HG03439 (cell line): ENCODE results near the gene ITSN1.
"Not testable (repeated sequence)": the region's sequence is repeated elsewhere in the genome, so short reads cannot be mapped to it uniquely, and the experiment has no call there.

Experiments
- ATAC-seq: cut with Tn5 transposase; IDR thresholded peaks from one replicate; pipeline ENCODE4 v1.9.1; 2021; ENCODE audit warnings: mild to moderate bottlenecking, moderate library complexity; ENCODE audit not compliant: unreplicated experiment

The ITSN1 gene

GRCh38 chr21:33915368-33916199, 273.3 kb downstream of the ITSN1 start, which contains the start of gene ATP5PO:
Gene ATP5PO (minus strand): TSS chr21:33915804. CDS start chr21:33915763, 41 bp downstream.
- peak; percentile 98 for ATAC-seq

GRCh38 chr21:33916200-33916567, 273.9 kb downstream of the ITSN1 start:
- no peak for ATAC-seq

DNA sequence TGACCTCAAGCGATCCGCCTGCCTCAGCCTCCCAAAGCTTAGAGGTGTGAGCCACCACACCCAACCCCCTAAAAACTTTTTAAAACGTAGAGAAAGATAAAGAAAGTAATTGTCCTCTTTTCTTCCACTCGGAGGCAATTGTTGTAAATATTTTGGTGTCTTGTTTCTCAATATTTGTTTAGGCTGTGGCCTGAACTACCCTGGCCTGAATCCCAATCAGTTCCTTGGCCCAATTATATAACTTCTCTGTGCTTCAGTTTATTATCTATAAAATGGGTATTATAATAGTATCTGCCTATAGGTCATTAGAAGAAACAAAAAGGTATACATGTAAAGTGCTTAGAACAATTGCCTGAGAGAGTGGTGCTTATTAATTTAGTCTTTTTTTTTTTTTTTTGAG, 275.1 kb downstream of the ITSN1 start:
- no peak for ATAC-seq

GRCh38 chr21:33924079-33924765, 281.9 kb downstream of the ITSN1 start:
- ATAC-seq = peak; percentile 81

- no peak for ATAC-seq
Observed at GRCh38 chr21:33924766-33925100, 282.4 kb downstream of the ITSN1 start.

- ATAC-seq = not testable (repeated sequence)
Observed at GRCh38 chr21:33926248-33926647, 283.9 kb downstream of the ITSN1 start.

- not testable (repeated sequence) for ATAC-seq
Observed at GRCh38 chr21:33931052-33931798, 288.9 kb downstream of the ITSN1 start.

DNA sequence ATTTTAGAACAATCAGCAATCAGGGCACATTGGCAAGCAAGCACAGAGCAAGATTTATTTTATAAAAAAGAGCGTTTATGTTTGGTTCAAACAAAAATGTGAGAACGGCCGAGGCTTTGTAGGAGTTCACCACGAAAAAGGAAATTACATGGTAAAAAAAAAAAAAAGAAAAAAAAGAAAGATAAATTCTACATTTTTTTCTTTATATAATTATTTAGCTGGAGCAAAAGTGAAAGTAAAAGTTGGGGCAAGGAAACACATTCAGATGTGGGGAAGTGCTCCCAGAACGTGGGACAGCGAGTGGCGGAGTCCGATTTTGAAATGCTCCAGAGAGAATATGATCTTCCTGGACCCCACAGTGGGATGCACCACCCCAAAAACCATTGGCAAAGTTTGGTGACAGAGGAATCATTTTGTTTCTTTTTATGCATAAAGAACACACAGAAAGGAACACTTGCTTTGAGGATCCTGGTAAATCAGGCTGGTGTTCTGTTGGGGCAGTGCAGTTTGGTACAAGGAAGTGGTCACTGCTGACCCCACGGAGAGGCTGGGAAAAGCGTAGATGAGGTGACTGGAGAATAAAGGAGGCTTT, 289.6 kb downstream of the ITSN1 start:
- ATAC-seq = no peak

DNA sequence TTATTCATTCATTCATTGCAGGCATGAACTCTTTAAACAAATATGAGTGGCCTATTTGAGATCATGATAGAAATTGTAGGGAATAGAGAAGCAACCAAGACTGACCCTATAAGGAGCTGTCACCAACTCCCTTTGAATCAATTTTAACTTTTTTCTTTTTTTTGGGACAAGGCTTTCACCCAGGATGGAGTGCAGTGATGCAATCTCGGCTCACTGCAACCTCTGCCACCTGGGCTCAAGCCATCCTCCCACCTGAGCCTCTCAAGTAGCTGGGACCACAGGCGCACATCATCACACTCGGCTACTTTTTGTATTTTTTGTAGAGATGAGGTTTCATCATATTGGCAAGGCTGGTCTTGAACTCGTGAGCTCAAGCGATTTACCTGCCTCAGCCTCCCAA, 290.4 kb downstream of the ITSN1 start:
- ATAC-seq = no peak

GRCh38 chr21:33936301-33937038, 294.2 kb downstream of the ITSN1 start:
- no peak for ATAC-seq

DNA sequence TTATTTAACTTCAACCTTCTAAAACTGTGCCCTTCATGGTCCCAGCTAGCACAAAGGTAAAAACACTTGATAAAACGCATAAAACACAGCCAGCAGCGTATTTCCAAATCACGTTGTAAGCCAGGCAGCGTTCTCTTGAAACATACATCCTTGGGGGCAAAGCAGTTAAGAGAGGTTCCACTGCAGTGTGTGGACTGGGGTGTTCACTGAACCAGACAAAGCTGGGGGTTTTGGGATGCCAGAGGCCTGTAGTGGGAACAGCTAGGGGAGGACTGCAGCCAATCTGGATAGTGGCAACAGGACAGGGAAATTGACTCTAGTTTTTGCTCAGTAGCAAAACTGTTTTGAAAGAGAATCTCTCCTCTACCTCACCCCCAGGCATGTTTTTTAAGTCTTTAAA, 294.8 kb downstream of the ITSN1 start:
- no peak for ATAC-seq

DNA sequence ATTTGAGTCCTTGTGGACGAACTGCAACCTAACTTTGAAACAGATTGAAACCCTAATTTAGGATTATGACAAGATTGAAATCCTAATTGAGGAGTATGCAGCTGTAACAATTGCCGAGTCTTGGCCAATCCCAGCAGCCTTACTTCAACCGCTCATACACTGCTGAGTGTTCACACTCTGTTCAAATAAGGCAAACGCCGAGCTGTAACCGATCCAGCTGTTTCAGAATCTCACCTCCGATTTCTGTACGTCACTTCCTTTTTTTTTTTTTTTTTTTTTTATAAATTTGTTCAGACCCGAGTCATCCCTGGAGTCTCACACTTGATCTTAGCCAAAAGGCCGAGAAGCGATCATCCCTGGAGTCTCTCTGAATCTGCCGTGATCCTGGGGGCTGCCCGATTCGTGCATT, 295.6 kb downstream of the ITSN1 start:
- no peak for ATAC-seq

- ATAC-seq = no peak
Observed at GRCh38 chr21:33938381-33938780, 296.1 kb downstream of the ITSN1 start.

DNA sequence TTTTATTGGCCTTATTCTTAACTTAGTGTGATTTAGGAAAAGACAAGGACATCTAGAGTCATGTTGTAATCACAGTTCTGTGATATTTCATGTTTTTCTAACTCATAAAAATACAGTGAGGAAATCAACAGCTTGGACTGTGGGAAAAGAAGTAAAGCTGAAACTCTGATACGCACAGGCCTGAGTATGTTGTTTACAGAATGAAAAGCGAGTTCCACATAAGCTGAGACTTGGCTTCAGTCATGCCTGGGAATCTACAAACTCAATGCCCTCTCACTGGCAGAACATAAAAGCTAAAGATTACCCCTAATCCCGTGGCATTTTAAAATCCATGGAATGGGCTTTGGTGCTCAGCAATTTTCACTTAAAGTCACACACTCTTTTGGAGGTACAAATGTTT, 296.9 kb downstream of the ITSN1 start:
- no peak for ATAC-seq

GRCh38 chr21:33940164-33940880, 298.0 kb downstream of the ITSN1 start:
- ATAC-seq = no peak

DNA sequence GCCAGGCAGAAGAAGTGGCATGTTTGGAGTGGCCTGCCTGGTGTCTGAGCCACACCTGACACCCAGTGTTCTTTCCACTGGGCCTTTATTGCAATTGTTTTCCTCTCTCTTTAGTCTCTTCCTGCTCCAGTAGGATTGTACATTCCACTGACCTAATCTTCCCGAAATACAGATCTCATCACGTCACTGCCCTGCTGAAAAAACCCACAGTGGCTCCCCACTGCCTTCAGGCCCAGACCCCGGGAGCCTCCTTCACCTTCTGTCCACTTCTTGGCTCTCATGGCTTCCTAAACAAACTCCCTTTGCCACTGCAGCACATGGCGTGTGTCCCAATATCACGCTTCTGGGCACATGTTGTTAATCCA, 298.6 kb downstream of the ITSN1 start:
- ATAC-seq = no peak

GRCh38 chr21:33942426-33942825, 300.1 kb downstream of the ITSN1 start:
- no peak for ATAC-seq

DNA sequence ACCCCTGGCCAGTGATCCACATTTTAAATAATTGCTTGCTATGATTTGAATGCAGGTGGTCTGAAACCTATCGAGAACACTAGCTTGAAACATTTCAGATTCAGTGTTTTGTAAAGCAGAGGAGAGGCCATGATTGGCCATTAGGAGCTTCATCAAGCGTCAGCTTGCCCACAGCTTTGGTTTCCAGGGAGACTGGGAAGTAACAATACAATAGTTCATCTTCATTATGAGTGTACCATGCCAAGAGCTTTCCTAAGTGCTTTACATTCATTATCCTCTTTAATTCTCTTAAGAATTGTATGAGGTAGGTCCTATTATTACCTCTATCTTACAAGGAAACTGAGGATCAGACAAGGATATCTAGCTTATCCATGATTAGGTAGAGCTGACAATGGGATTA, 301.0 kb downstream of the ITSN1 start:
- ATAC-seq = no peak

DNA sequence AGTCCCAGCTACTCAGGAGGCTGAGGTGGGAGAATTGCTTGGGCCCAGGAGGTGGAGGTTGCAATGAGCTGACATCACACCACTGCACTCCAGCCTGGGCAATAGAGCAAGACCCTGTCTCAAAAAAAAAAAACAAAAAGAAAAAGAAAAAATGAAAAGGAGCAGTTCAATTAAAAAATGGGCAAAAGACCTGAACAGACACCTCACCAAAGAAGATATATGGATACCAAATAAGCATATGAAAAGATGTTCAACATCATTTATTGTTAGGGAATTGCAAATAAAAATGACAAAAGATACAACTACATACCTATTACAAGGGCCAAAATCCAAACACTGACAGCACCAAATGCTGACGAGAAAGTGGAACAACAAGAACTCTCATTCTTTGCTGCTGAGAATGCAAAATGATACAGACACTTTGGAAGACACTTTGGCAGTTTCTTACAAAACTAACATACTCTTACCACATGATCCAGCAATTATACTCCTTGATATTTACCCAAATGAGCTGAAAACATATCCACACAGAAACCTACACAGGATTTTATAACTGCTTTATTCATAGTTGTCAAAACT, 302.0 kb downstream of the ITSN1 start:
- no peak for ATAC-seq
